NCI-H69 (cell line): ENCODE data around the gene ALPK1.

Experiments
- DNase-seq: peaks from one replicate; lab custom pipeline; 2025; lab: John Stamatoyannopoulos, UW

Gene ALPK1

GRCh38 chr4:112328734-112329130 is 31.6 kb downstream of the ALPK1 start:
- no peak for DNase-seq

GRCh38 chr4:112329672-112330375 is 32.7 kb downstream of the ALPK1 start:
- DNase-seq, result no peak

GRCh38 chr4:112330921-112331320 is 33.8 kb downstream of the ALPK1 start:
- no peak for DNase-seq

GRCh38 chr4:112332398-112332797 is 35.2 kb downstream of the ALPK1 start:
- no peak for DNase-seq

GRCh38 chr4:112340023-112340422 is 42.9 kb downstream of the ALPK1 start:
- DNase-seq, result peak; percentile 80

GRCh38 chr4:112341033-112341432 is 43.9 kb downstream of the ALPK1 start:
- peak; percentile 14 for DNase-seq

GRCh38 chr4:112343330-112344080 is 46.3 kb downstream of the ALPK1 start:
- peak; percentile 90 for DNase-seq

- peak; percentile 94 for DNase-seq
These were observed 51.5 kb downstream of the ALPK1 start for GRCh38 chr4:112348488-112349158.

GRCh38 chr4:112352736-112353135 is 55.6 kb downstream of the ALPK1 start:
- no peak for DNase-seq

- no peak for DNase-seq
These were observed 58.5 kb downstream of the ALPK1 start for GRCh38 chr4:112355662-112356061.

GRCh38 chr4:112357453-112357852 is 60.3 kb downstream of the ALPK1 start:
- no peak for DNase-seq

GRCh38 chr4:112357897-112358296 is 60.7 kb downstream of the ALPK1 start:
- DNase-seq, result no peak

- no peak for DNase-seq
These were observed 61.2 kb downstream of the ALPK1 start for GRCh38 chr4:112358415-112358814.

GRCh38 chr4:112358952-112359749 is 62.0 kb downstream of the ALPK1 start:
- no peak for DNase-seq

GRCh38 chr4:112361181-112361791 is 64.1 kb downstream of the ALPK1 start:
- peak; percentile 56 for DNase-seq

GRCh38 chr4:112370466-112370865 is 73.3 kb downstream of the ALPK1 start:
- peak; percentile 61 for DNase-seq

GRCh38 chr4:112371361-112371760 is 74.2 kb downstream of the ALPK1 start:
- DNase-seq, result peak; percentile 6

GRCh38 chr4:112374850-112375249 is 77.7 kb downstream of the ALPK1 start:
- DNase-seq, result no peak

GRCh38 chr4:112377171-112377570 is 80.0 kb downstream of the ALPK1 start:
- peak; percentile 4 for DNase-seq

- no peak for DNase-seq
These were observed 80.5 kb downstream of the ALPK1 start for GRCh38 chr4:112377594-112378242.

GRCh38 chr4:112378243-112378620 is 81.1 kb downstream of the ALPK1 start:
- no peak for DNase-seq
